ENCODE measurements around the gene LINGO4.

The LINGO4 gene

GRCh38 chr1:151828921-151829320 lies 23.7 kb upstream of the LINGO4 start:
- Histone ChIP-seq H3K36me3 (ENCODE audit: insufficient read depth, low read length) (no peaks in the 10 kb centered on the region), H3K4me1 (ENCODE audit: insufficient read depth, low read length, poor library complexity, severe bottlenecking) (peaks cover 73% of the 10 kb centered on the region), H3K9ac (ENCODE audit: low read depth, low read length, poor library complexity, severe bottlenecking) (peak overlapping the region; percentile 70), H3K27me3 (ENCODE audit: insufficient read depth, low read length, poor library complexity, severe bottlenecking) (no peaks in the 10 kb centered on the region), H3K9me3 (ENCODE audit: insufficient read depth, low read depth, low read length) (no peaks in the 10 kb centered on the region), H3K4me3 (ENCODE audit: low read length, poor library complexity, severe bottlenecking) (peak overlapping the region; percentile 63), H3F3A (ENCODE audit: low read depth) (peaks cover 9% of the 10 kb centered on the region; the same call in 1 of the 2 replicates), H4K20me1 (ENCODE audit: insufficient read depth, low read length, poor library complexity, severe bottlenecking) (no peaks in the 10 kb centered on the region), H3K4me2 (ENCODE audit: low read depth, low read length, poor library complexity, severe bottlenecking) (peak overlapping the region; percentile 77), H3K79me2 (ENCODE audit: insufficient read depth, low read length) (no peaks in the 10 kb centered on the region), H2AFZ (ENCODE audit: low read length) (no peak overlapping the region), H3K9me2 (replicated peaks; ENCODE audit: low read depth, low read length) (no peaks in the 10 kb centered on the region)
- TF ChIP-seq CTCF (conservative IDR thresholded peaks at IDR 0.05; ENCODE audit: low read length) (no peak), EZH2phosphoT487 (IDR thresholded peaks at IDR 0.05; ENCODE audit: borderline replicate concordance) (no peak)

GRCh38 chr1:151827853-151828252 lies 22.6 kb upstream of the LINGO4 start:
- Histone ChIP-seq H2AFZ (ENCODE audit: low read length) (no peak overlapping the region), H3F3A (ENCODE audit: low read depth) (peaks cover 9% of the 10 kb centered on the region; the same call in 1 of the 2 replicates), H3K9me3 (ENCODE audit: insufficient read depth, low read depth, low read length) (no peaks in the 10 kb centered on the region), H3K79me2 (ENCODE audit: insufficient read depth, low read length) (no peaks in the 10 kb centered on the region), H3K36me3 (ENCODE audit: insufficient read depth, low read length) (no peaks in the 10 kb centered on the region), H3K27me3 (ENCODE audit: insufficient read depth, low read length, poor library complexity, severe bottlenecking) (no peaks in the 10 kb centered on the region), H3K4me1 (ENCODE audit: insufficient read depth, low read length, poor library complexity, severe bottlenecking) (peaks cover 70% of the 10 kb centered on the region), H3K9me2 (replicated peaks; ENCODE audit: low read depth, low read length) (no peaks in the 10 kb centered on the region), H3K4me3 (ENCODE audit: low read length, poor library complexity, severe bottlenecking) (peak overlapping the region; percentile 63), H3K4me2 (ENCODE audit: low read depth, low read length, poor library complexity, severe bottlenecking) (peak overlapping the region; percentile 77), H4K20me1 (ENCODE audit: insufficient read depth, low read length, poor library complexity, severe bottlenecking) (no peaks in the 10 kb centered on the region), H3K9ac (ENCODE audit: low read depth, low read length, poor library complexity, severe bottlenecking) (peak overlapping the region; percentile 70)
- TF ChIP-seq EZH2phosphoT487 (IDR thresholded peaks at IDR 0.05; ENCODE audit: borderline replicate concordance) (no peak), CTCF (conservative IDR thresholded peaks at IDR 0.05; ENCODE audit: low read length) (no peak)

DNA sequence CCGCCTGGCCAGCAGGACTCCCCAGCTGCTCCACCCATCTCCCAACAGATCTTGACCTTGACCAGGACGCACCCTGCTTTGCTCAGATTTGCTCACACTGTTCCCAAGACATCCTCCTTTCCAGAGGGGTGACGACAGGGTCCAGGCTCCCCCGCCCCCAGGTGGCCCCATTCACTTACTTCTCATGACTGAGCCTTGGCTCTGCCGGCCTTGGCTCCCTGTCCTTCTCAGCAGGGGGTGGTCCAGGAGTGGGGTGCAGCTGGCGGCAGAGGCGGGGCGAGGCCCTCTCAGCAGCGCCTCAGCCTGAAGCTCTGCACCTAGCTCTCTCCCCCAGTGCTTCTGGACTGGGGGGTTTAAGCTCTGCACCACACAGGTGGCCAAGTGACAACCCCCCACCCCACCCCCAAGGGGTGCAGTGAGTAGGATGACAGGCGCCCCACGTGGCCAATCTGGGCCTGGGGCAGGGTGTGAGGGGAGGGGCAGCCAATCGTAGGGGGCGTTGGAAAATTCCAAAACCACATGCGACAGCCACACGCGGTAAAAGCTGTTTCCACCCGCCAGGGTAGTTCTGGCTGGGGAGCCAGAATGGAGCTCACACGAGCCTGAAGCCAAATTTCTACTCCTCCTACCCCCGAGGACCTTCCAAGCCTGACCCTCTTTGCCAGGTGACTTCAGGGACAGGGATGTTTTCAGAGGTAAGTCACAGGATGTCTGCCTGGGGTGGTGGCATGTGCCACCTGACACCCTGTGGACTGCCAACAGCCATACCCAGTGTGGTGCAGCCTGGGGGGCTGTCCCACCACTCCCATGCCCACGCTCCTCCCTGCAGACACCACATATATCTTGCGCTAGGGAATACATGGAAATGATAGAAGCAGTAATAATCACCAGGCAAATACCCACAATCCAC lies 20.8 kb upstream of the LINGO4 start:
- Histone ChIP-seq H3K4me1 (ENCODE audit: insufficient read depth, low read length, poor library complexity, severe bottlenecking) (peaks cover 71% of the 10 kb centered on the region), H3K36me3 (ENCODE audit: insufficient read depth, low read length) (no peaks in the 10 kb centered on the region), H3F3A (ENCODE audit: low read depth) (peaks cover 9% of the 10 kb centered on the region; the same call in 1 of the 2 replicates), H4K20me1 (ENCODE audit: insufficient read depth, low read length, poor library complexity, severe bottlenecking) (no peaks in the 10 kb centered on the region), H3K27me3 (ENCODE audit: insufficient read depth, low read length, poor library complexity, severe bottlenecking) (no peaks in the 10 kb centered on the region), H3K79me2 (ENCODE audit: insufficient read depth, low read length) (no peaks in the 10 kb centered on the region), H3K4me2 (ENCODE audit: low read depth, low read length, poor library complexity, severe bottlenecking) (no peak overlapping the region), H3K9me2 (replicated peaks; ENCODE audit: low read depth, low read length) (no peaks in the 10 kb centered on the region), H3K9me3 (ENCODE audit: insufficient read depth, low read depth, low read length) (no peaks in the 10 kb centered on the region), H2AFZ (ENCODE audit: low read length) (no peak overlapping the region), H3K9ac (ENCODE audit: low read depth, low read length, poor library complexity, severe bottlenecking) (no peak overlapping the region), H3K4me3 (ENCODE audit: low read length, poor library complexity, severe bottlenecking) (no peak overlapping the region)
- TF ChIP-seq CTCF (conservative IDR thresholded peaks at IDR 0.05; ENCODE audit: low read length) (no peak), EZH2phosphoT487 (IDR thresholded peaks at IDR 0.05; ENCODE audit: borderline replicate concordance) (no peak)

All from Loucy (cell line).